GM21737 (cell line): ENCODE measurements around the gene UGT1A3.
"Not testable (repeated sequence)": the region's sequence is repeated elsewhere in the genome, so short reads cannot be mapped to it uniquely, and the experiment has no call there.

Source experiments
- ATAC-seq: cut with Tn5 transposase; IDR thresholded peaks from one replicate; pipeline ENCODE4 v1.9.1; 2021; ENCODE audit warnings: mild to moderate bottlenecking, moderate library complexity; ENCODE audit not compliant: unreplicated experiment

UGT1A3 gene

GRCh38 chr2:233707940-233708644, 20.8 kb upstream of the UGT1A3 start:
- ATAC-seq = no peak

GRCh38 chr2:233708942-233709341, 19.9 kb upstream of the UGT1A3 start:
- no peak for ATAC-seq

- ATAC-seq = no peak
Measured at GRCh38 chr2:233711312-233712008, 17.4 kb upstream of the UGT1A3 start.

- ATAC-seq = no peak
Measured at GRCh38 chr2:233712611-233713261, 16.1 kb upstream of the UGT1A3 start, which contains the start of gene UGT1A5. UGT1A5 (plus strand) TSS chr2:233712907; CDS start chr2:233712992, 85 bp downstream.

GRCh38 chr2:233713262-233713615, 15.6 kb upstream of the UGT1A3 start:
- ATAC-seq = no peak

- ATAC-seq = no peak
Measured at GRCh38 chr2:233714121-233714520, 14.7 kb upstream of the UGT1A3 start.

- ATAC-seq = no peak
Measured at GRCh38 chr2:233718552-233718951, 10.3 kb upstream of the UGT1A3 start, which contains the start of gene UGT1A4. UGT1A4 (plus strand) TSS chr2:233718736; CDS start chr2:233718821, 85 bp downstream.

GRCh38 chr2:233736868-233737653, 8.2 kb downstream of the UGT1A3 start:
- ATAC-seq = not testable (repeated sequence)

- no peak for ATAC-seq
Measured at GRCh38 chr2:233740870-233741269, 12.0 kb downstream of the UGT1A3 start.

GRCh38 chr2:233743464-233744259, 14.8 kb downstream of the UGT1A3 start:
- no peak for ATAC-seq

- no peak for ATAC-seq
Measured at GRCh38 chr2:233745073-233745755, 16.4 kb downstream of the UGT1A3 start.

GRCh38 chr2:233745838-233746237, 17.0 kb downstream of the UGT1A3 start:
- not testable (repeated sequence) for ATAC-seq

GRCh38 chr2:233746475-233747282, 17.8 kb downstream of the UGT1A3 start:
- ATAC-seq = no peak

GRCh38 chr2:233747283-233747544, 18.4 kb downstream of the UGT1A3 start:
- no peak for ATAC-seq

- not testable (repeated sequence) for ATAC-seq
Measured at GRCh38 chr2:233750689-233751088, 21.8 kb downstream of the UGT1A3 start.

- not testable (repeated sequence) for ATAC-seq
Measured at GRCh38 chr2:233751212-233752009, 22.6 kb downstream of the UGT1A3 start.

- no peak for ATAC-seq
Measured at GRCh38 chr2:233754872-233755611, 26.2 kb downstream of the UGT1A3 start.
